Psoas muscle (tissue), 8 donors: ENCODE measurements around the gene RNF111. TPM values are rescaled to one million over a fixed set of nuclear protein-coding genes. Genes with fewer than 3 reads are reported as not detected.
"Not testable (repeated sequence)": the region's sequence is repeated elsewhere in the genome, so short reads cannot be mapped to it uniquely, and the experiment has no call there.

Experiments used
- ATAC-seq, 4 donors: fragments of 200-7000 bp; cut with Tn5 transposase; one replicate each; pipeline ENCODE4 v1.9.1; 2020; ENCODE audit warnings: moderate library complexity in 3 of 4, mild to moderate bottlenecking in 2 of 4
- DNase-seq, 2 donors: peaks; one replicate each; pipeline ENCODE4 v3.0.0-alpha.2; 2020
- H3K27ac ChIP-seq: fragments of 200-600 bp; one replicate; pipeline ENCODE4 v1.8.0; 2022
- H3K27me3 ChIP-seq, 3 donors: fragments of 200-600 bp in 1 of 3; one replicate each; pipeline versions ENCODE4 v1.6.1 to v1.8.0; 2013 to 2022; ENCODE audit warnings: low read length in 2 of 3, mild to moderate bottlenecking in 2 of 3, moderate library complexity in 1 of 3; ENCODE audit not compliant: insufficient read depth in 3 of 3
- H3K36me3 ChIP-seq, 2 donors: fragments of 200-600 bp in 1 of 2; one replicate each; pipeline versions ENCODE4 v1.6.1 to v1.8.0; 2013 to 2022; ENCODE audit warnings: low read depth in 1 of 2, mild to moderate bottlenecking in 1 of 2, moderate library complexity in 1 of 2; ENCODE audit not compliant: insufficient read depth in 1 of 2
- H3K4me1 ChIP-seq: fragments of 200-600 bp; one replicate; pipeline ENCODE4 v1.8.0; 2022
- H3K4me3 ChIP-seq: fragments of 200-600 bp; one replicate; pipeline ENCODE4 v1.8.0; 2022; ENCODE audit warnings: mild to moderate bottlenecking
- H3K9me3 ChIP-seq: fragments of 200-600 bp; one replicate; pipeline ENCODE4 v1.8.0; 2022
- CTCF ChIP-seq: fragments of 200-600 bp; IDR thresholded peaks from one replicate; pipeline ENCODE4 v1.8.0; 2022; ENCODE audit warnings: antibody characterized with exemption
- WGBS, 3 donors: extraction: QIAGEN DNeasy Blood & Tissue Kit; methylation state at CpG; one replicate each; pipeline versions ENCODE4 v1.1.6 to v1.1.7; 2013; 5-methylcytosine and 5-hydroxymethylcytosine counted together
- intact Hi-C, 2 donors: fragments of 100-400 bp; cut with DNase I; formaldehyde crosslinking; loops; one replicate each; pipeline versions ENCODE4 v1.11.0 to v1.14.2; 2022
- polyA plus RNA-seq, 3 donors: library from polyadenylated mRNA; stranded (reverse); fragments of 200-250 nt; gene quantifications; one replicate each; pipeline ENCODE4 v1.2.3, GENCODE V29; 2013
- total RNA-seq, 4 donors: library from RNA; stranded (reverse); fragmentation: NEBNext Ultra II Directional in 2 of 4; extraction: Animal tissue kit (Norgen Biotek cat#: 25700) in 2 of 4; gene quantifications; one replicate each; pipeline versions ENCODE4 v1.2.1 to v1.2.4, GENCODE V29; 2021 to 2023
- donor health status: healthy with polysubstance abuse.
- donor health status: DM: no; HTN: no; CAD: no; lungs with moderate emphysema.
- donor health status: Bipolar disorder and iron deficiency.
- donor health status: healthy.
- donor health status: DM: yes; HTN: yes; CAD: no.
- donor health status: DM: no; HTN: no; CAD: no.
- donor health status: DM: no; HTN: no; CAD: no.
- donor health status: DM: yes; HTN: yes; CAD: no.

The RNF111 gene
- total and polyA plus RNA-seq, 7 donors: 8.3 to 26.9 (median 18.3) TPM

- 89 to 92% (median 92%) methylated on average over 9 of the region's 9 CpGs for WGBS, 3 donors
- Histone ChIP-seq H3K36me3 (peaks cover 0 to 55% of the 10 kb centered on the region in 2 donors), H3K27ac (no peak overlapping the region), H3K27me3 (no peaks in the 10 kb centered on the region), H3K9me3 (no peaks in the 10 kb centered on the region), H3K4me1 (no peaks in the 10 kb centered on the region), H3K4me3 (no peak overlapping the region)
- no peak for DNase-seq
- TF ChIP-seq CTCF: no peak
- no peak for ATAC-seq
- intact Hi-C loops: no loop called here
These were observed 153.2 kb downstream of the RNF111 start for GRCh38 chr15:59140422-59141226.

GRCh38 chr15:59143281-59143680, 155.8 kb downstream of the RNF111 start:
- Histone ChIP-seq H3K27me3 (no peaks in the 10 kb centered on the region), H3K9me3 (no peaks in the 10 kb centered on the region), H3K4me1 (no peaks in the 10 kb centered on the region), H3K36me3 (peaks cover 2 to 46% of the 10 kb centered on the region in 2 donors), H3K4me3 (no peak overlapping the region), H3K27ac (no peak overlapping the region)
- WGBS, 3 donors: 89 to 98% (median 93%) methylated on average over 5 of the region's 5 CpGs
- ATAC-seq (no peak), DNase-seq (no peak)
- TF ChIP-seq CTCF: no peak
- intact Hi-C loops: no loop called here

GRCh38 chr15:59144594-59144993, 157.1 kb downstream of the RNF111 start:
- H3K27me3 ChIP-seq, ATAC-seq, H3K27ac ChIP-seq, H3K4me1 ChIP-seq, H3K9me3 ChIP-seq, DNase-seq, H3K4me3 ChIP-seq, intact Hi-C loops: not testable (repeated sequence)
- H3K36me3 ChIP-seq: peaks cover 2 to 51% of the 10 kb centered on the region in 2 donors
- 84 to 91% (median 88%) methylated on average over 9 to 10 of the region's 10 CpGs for WGBS, 3 donors

Other genes with a start within 250 kb of the RNF111 start
- 10 to 100 TPM; 33.1 to 37.9 (median 36.5) TPM for gene ADAM10, start 238.0 kb upstream of the RNF111 start, total RNA-seq
- 10 to 100 TPM in 2 of 3 donors, 1 to 10 TPM in 1; 7.9 to 24.7 (median 10.8) TPM for gene ADAM10, start 238.0 kb upstream of the RNF111 start, polyA plus RNA-seq
- gene MINDY2, start 216.4 kb upstream of the RNF111 start, total RNA-seq: 10 to 100 TPM in 1 of 4 donors, 1 to 10 TPM in 3; 6.0 to 11.3 (median 8.5) TPM
- gene MINDY2, start 216.4 kb upstream of the RNF111 start, polyA plus RNA-seq: 1 to 10 TPM; 3.3 to 6.0 (median 3.4) TPM
- gene SLTM, start 54.0 kb upstream of the RNF111 start, total RNA-seq: 10 to 100 TPM; 32.6 to 63.6 (median 40.5) TPM
- 10 to 100 TPM; 35.5 to 67.4 (median 54.2) TPM for gene SLTM, start 54.0 kb upstream of the RNF111 start, polyA plus RNA-seq
- gene CCNB2, start 117.5 kb downstream of the RNF111 start, total RNA-seq: under 1 TPM in 2 of 4 donors, not detected in 2; 0.18 to 0.25 TPM
- gene CCNB2, start 117.5 kb downstream of the RNF111 start, polyA plus RNA-seq: under 1 TPM; 0.12 to 0.17 (median 0.17) TPM
- gene LDHAL6B, start 219.2 kb downstream of the RNF111 start, total RNA-seq: not detected
- gene LDHAL6B, start 219.2 kb downstream of the RNF111 start, polyA plus RNA-seq: under 1 TPM in 2 of 3 donors, not detected in 1; 0.06 TPM